Ovary (tissue), 3 donors: Measurements from ENCODE around the gene SLC49A4.

Experiments
- CTCF ChIP-seq, 3 donors: fragments of 450-650 bp in 2 of 3; fragments of 200-600 bp in 1 of 3; IDR thresholded peaks; one replicate each; pipeline versions ENCODE4 v1.5.1 to v1.8.0; 2016 to 2022; ENCODE audit warnings: antibody characterized with exemption in 3 of 3, mild to moderate bottlenecking in 1 of 3
- POLR2A ChIP-seq: fragments of 450-650 bp; IDR thresholded peaks from one replicate; pipeline ENCODE4 v1.6.1; 2017; ENCODE audit warnings: antibody characterized with exemption, mild to moderate bottlenecking, moderate library complexity
- donor health status: DM: no; HTN: no; CAD: no.

- TF ChIP-seq CTCF (IDR thresholded peaks at IDR 0.05) (no peak), POLR2A (no peak)
Observed at GRCh38 chr3:122864498-122864897, 69.6 kb downstream of the SLC49A4 start.
